SKM-1 (cell line): ENCODE measurements around the gene GATA5.

Experiments
- DNase-seq: peaks from one replicate; lab custom pipeline; 2025; ENCODE audit not compliant: unreplicated experiment; lab: John Stamatoyannopoulos, UW

Gene GATA5

DNA sequence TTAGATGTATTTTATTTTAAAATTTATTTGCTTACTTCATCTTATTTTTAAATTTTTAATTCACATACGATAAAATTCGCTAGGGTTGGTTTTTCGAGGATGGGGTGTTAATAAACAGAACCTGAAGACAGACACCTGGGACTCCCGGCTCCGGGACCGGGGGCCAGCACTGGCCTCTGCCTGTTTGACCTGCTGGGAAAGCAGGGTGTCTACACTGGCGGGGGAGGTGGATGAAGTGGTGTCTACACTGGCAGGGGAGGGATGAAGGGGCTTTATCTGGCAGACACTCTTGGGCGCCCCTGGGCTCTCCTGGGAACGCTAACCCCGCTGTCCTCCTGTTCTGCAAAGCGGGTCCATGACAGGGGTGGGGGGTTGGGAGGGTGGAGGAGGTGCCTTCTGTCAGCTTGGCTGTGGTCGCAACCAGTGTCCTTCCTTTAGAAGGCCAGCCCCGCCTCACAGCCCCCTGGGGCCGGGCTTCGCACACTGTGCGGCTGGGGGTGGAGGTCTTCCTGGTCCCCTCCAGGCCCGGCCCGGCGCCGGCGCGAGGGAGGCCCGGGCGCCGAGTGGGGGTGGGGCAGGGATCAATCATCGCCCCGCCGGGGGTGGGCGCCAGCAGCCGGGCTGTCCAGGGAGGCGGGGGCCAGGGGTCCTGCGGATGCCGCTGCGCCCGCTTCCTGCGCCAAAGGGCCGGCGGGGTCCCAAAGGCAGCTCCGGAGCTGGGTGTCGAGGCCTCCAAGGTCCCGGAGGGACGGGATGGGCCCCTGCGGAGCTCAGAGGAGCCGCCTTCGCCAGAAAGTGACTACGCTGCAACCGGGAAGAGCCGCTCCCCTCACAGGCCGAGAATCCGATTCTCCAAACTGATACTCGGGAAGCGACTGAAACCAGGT is 1.8 kb downstream of the GATA5 start:
- DNase-seq: no peak

DNA sequence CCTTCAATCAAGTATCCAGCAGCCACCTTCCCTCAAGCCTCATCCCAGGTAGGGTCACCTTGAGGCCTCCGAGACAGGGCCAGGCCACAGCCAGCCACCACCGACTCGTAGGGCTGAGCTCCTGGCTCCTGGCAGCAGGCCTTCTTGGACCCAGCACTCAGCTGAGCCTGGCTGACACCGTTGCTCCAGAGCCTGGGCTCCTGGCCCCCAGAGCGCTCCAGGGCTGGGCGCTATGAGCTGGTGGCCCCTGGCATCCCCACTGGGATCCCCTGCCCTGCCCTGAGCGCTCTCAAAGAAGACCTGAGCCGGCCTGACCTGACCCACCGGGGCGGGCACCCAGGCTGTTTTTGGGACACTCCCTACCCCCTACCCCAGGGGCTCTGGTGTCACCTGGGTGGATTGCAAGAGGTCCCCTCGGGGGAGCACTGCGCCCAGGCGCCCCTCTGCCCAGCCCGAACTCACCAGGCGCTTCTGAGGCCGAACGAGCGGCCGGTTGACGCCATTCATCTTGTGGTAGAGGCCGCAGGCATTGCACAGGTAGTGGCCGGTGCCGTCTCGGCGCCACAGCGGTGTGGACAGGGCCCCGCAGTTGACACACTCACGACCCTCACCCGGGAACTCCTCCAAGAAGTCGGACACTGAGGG is 2.7 kb downstream of the GATA5 start:
- no peak for DNase-seq

DNA sequence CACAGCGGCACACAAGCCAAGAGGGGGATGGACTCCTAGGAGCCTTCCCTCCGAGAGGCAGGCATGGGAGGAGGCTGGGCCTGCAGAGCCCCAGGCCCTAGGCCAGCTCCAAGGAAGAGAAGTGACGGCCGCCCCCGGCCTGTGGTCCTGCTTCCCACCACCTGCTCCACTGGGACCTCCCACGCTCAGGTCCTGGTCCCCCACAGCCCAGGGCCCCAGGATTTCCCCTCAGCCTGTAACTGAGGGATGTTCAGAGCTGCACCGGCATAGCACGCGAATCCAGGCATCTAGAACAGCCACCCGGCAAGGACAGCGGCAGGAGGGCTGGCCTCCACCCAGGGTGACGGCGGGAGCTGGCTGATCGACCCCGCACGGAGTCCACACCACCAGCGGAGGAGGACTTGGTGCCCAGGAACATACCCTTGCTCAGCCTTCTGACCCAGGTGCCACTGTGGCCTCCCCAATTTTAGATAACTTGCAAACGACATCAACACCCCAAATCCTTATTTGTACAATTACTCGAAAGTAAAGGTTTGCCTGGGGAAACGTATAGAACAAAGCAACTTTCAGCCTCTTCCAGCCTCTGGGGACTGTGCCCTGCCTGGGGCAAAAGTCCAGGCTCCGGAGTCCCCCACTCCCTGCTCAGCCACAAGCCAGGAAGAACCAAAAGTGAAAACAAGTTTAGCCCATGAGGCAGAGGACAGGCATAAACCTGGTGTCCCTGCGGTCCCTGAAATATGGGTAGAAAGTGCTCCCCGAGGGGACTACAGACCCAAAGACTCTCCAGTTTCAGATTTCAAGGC is 3.5 kb downstream of the GATA5 start:
- no peak for DNase-seq

DNA sequence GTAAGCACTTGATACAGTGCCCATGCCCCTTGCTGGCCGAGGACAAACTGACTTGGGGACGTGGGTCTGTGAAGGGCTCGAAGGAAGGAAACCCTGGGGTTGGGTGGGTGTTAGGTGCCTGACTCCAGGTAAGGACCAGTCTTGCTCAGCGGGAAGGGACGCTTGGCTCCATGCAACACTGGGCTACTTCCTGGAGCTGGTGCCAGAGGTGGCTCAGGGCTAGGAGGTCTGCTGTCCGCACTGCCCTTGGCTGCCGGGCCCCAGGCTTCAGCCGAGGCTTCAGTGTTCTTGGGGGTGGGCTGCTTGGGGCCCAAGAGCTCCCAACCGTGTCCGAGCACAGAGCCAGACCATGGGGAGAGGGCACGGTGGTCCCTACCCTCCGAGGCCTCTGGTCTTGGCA is 5.3 kb downstream of the GATA5 start:
- no peak for DNase-seq

DNA sequence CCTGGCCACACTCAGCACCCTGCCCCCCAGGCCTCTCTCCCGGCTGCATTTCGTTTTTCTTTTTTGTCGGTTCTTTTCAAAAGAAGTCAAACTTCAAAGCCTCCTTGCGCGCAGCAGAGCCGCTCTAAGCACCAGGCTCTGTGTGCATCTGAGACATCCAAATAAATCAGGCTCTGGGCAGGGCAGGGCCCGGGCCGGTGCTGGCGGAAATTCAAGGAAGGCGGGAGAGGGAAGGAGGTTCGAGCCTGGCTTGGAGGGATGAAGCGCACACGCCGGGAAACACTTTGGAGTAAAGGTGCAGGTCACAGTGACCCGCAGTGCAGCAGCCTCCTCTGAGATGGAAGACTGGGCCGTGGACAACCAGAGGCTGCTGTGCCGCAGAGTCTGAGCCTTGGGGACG is 5.8 kb downstream of the GATA5 start:
- no peak for DNase-seq

DNA sequence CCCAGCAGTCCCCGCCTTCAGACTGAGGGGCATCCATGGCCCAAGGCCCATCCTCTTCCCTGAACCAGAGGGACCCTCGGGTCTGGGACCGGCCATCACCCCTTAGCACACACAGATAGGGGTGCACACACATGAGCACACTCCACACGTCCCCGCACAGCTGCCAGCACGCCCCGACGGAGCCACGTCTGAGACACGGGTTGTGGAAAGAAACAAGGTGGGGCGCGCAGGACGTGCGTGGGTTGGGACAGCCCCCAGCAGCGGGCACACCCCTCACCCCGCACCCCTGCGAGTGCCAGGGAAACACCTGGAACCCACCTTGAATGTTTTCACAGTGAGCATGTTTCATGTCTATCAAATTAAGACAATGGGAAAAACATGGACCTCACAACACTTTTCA is 6.4 kb downstream of the GATA5 start:
- DNase-seq: no peak

DNA sequence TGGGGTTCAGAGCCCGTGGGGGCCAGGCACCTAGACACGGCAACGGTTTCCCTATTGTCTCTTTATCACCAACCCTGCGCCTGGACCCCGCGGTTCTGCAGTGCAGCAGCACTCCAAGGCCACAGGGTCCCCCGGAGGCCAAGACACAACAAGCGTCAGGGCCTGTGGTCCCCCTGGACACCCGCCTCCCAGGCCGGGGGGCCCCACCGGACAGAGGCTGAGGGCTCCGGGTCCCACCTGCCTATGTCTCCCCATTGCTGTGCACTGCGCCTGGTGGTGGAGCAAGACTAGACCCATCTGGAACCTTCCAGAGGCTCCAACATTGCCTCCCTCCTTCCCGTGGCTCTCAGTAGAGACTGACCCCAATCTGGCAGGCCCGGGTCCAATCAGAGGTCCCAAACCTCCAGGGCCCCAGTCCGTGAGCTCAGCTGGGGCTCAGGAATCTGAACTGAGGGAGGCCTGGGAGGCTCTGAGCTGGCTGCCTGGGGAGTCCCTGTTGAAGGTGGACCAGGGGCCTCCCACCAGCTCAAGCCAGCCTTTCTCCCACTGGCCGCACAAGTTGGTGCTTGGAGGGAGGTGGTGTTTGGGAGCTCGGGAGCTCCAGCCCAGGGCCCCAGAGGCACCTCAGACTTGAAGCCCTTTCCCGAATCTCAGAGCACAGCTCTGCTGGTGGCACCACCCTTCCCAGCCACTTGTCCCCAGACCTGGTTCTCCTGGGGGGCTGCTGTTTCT is 8.8 kb downstream of the GATA5 start:
- no peak for DNase-seq

DNA sequence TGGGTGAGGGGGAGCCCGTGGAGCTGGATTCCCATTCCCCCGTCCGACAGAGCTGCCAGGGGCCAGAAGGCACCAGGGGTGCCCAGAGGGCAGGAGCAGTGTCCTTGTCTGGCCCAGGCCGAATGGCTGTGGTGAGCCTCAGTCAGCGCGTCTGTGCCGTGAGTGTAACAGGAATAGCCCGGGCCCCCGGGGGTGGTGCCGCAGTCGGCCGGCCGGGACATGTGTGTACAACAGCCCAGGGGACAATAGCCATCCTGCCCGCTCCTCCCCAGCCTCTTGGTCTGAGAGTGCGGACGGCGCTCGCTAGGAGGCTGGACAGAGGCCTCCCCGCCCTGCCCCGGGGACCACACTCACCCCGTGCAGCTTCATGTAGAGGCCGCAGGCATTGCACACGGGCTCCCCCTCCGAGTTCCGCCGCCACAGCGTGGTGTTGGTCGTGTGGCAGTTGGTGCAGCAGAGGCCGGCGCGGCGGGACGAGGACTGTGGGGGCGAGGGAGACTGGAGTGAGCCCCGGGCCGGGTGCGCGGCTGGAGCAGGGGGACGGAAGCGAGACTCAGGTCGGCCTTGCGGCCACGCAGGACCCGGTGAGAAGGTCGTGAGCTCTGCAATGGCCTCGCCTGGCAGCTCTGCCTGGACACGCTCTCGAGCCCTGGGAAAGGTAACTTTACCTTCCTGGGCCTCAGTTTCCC is 9.6 kb downstream of the GATA5 start:
- DNase-seq: no peak

DNA sequence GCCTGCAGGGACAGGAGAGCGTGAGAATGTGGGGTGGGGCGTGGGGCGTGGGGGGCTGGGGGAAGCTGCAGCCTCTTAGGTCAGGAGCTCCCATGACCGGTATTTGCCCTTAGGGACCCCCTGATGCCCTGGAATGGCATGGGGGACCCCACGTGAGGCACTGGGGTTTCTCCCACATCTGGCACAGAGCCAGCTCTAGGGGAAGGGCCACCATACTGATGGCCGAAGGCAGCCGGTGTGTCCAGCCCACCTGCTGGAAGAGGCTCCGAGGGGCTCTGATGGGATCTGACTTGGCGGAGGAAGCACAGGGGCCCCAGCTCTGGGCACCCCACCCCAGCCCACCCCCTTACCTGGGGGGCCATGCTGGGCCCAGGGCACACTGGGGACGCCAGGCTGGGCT is 10.8 kb downstream of the GATA5 start:
- DNase-seq: no peak

DNA sequence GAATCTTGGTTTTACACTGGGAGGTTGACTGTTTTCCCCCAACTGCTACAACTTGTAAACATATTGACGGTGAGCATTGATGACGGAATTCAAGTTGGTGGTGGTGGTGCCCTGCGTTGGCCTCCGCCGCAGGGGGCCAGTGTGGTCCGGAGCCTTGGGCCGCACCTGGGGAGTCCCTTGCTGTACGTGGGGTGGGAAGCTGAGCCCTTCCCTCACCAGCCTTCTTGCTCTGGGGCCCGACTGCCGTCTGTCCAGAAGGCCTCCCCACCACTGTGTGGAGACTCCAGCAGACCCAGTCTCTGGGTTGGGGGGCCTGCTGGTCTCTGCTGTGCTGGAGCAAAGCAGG is 11.4 kb downstream of the GATA5 start:
- DNase-seq: no peak

DNA sequence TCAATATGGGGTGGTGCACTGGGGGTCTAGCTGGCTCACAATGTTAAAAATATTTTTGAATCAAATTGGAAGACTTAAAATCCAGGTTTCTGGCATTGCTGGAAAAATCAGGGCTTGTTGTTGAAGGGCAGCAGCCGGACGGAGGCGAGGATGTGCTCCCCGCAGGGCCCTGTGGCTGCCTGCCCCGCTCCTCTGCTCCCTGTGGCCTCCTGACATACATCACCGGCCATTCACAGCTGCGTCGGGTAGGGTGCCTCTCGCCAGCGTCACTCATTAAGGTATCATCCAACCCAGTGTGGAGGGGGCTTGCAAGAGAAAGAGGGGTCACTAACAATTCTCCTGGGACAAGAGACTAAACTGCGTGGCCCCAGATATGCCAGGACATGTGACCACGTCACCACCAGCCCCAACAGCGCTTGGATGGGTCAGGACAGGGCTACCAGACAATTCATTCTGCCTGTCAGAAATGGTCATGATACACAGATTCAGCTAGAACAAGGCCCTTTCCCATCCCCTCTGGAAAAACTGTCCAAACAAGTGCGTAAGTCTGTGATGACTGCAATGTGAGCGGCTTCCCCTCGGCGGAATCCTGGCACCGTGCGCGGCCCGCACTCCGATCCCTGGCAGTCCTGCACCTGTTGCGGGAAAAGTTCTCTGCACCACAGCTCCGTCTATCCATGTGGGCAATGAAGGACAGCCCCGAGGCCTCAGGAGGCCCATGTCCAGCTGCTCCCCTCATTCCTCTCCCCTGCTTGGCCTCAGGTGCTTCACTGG is 12.0 kb downstream of the GATA5 start:
- no peak for DNase-seq

DNA sequence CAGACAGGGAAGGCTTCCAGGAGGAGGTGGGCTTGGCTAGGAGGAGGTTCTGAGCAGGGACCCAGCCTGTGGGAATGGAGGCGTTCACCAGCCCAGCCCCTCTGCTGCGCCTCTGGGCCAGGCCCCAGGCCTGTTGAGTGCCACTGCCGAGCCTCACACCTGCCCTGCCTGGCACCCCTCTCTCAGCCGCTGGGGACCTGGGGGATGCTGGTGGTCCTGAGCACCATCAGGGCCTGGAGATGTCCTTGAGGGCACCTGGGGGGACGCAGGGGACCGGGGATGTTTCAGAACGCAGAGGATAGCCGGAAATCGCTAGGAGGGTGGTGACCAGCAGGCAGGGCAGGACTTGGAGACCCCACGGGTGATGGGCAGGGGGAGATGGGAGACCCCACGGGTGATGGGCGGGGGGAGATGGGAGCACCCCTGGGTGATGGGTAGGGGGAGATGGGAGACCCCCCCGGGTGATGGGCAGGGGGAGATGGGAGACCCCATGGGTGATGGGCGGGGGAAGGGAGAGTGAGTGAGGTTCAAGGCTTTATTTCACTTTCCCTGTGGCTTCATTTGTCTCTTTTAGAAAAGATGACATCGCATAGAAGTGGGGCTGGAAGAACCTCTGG is 12.7 kb downstream of the GATA5 start:
- no peak for DNase-seq

DNA sequence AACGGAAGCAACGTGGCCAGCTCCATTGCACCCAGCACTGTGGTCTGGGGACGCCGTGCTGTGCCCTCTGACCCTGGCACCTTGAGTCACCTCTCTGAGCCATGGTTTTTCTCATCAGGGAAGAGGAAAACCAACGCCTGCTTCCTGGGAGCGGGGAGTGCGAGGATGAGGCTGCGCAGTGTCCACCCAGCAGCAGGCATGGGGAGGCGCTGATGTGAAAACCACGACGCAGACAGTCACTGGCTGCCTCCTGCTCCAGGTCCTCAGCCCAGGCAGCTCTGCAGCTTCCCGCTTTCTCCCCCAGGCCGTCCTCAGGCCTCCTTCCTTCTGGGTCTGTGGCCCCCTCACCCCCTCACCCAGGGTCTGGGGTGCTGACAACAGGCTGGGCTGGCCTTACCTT is 14.0 kb downstream of the GATA5 start:
- DNase-seq: no peak

DNA sequence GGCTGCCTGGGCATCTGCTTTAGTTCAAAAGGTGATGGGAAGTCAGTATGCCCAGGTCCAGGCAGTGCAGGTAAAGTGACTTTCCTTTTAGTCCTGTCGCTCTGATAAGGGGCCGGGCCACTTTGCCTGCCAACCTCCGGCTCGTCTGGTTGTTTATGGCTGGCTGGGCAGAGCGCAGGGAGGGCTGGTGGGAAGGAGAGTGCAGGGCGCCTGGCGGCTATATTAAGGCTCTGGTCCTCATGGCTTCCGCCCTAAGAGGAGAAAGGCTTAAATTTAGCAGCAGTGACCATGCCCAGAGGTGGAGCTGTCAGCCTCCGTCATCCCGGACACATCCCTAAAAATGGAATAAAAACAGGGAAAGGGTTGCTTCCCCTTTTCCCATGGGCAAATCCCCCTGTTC is 14.6 kb downstream of the GATA5 start:
- DNase-seq: no peak

DNA sequence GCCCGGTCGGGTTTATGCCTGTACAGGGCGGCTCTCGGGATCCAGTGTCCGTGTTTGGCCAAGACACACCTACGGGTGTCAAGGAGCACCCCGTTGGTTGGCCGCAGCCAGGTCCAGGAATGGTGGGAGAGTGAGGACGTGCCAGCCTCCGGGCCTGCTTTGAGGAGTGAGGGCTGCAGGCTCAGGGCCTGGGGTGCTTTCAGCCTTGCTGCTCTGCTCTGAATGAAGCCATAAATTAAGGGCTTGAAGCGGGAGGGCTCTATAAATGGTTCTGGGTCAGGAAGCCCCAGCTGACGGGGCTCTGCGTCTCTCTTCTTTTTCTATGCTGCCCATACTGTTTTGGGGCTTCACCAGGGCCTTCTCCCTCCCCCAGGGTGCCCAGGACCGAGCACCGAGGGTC is 15.1 kb downstream of the GATA5 start:
- DNase-seq: no peak

DNA sequence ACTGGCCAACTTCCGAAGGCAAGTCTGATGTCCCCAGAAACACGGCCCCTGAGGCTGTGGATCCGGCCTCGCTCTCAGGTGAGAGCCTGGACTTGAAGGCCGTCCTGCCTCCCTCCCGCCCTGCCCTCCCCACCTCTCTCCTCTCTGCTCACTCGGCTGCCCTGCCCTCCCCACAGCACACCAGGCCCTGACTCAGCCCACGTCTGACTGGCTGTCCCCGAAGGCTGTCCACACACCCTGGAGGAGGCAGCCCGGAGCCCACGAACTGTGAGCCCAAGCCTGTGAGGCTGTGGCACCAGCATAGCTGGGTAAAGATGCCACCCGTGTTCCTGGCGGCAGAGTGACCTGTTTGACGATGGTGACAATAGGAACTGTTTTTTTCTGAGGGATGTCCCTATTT is 16.3 kb downstream of the GATA5 start:
- DNase-seq: no peak

DNA sequence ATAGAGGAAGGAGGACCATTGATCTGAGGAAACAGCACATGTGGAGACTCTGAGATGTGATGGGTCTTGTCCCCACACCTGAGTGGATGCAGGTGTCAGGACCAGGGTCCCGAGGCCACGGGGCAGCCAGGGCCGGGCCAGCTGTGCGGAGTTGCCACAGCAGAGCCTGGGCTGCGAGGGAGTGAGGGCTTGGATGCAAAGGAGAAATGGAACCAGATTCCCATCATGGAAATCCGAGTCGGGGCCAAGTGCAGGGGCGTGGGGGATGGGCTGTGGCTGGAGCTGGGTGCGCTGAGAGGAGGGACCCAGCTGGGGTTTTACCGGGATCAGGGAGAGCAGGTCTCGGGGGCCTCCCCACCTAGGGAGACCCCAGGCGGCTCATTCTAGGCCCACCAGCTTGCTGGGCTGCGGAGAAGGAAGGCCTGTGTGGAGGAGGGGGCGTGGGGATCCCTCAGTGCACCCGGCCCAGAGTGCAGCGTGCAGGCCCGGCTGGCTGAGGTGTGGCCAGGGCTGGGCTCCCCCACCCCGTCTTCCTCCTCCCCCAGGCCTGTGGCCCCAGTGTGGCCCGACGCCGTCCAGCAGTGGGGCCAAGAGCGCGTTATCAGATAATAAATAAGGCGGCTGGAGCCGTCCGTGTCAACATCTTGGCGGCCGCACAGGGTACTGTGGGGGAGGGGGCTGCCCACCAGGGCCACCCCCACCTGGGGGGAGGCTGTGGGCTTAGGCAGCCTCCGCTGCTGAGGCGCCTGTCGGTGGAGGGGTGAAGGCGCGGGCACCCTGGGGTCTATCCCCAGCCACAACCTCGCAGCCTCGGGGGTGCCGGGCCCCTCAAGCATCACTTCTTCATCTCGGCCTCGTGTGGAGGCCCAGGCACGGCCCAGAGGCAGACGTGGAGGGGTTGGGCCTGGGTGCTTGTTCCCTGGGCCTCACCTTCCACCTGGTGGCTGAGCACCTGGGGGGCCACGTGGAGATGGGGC is 17.2 kb downstream of the GATA5 start:
- no peak for DNase-seq

DNA sequence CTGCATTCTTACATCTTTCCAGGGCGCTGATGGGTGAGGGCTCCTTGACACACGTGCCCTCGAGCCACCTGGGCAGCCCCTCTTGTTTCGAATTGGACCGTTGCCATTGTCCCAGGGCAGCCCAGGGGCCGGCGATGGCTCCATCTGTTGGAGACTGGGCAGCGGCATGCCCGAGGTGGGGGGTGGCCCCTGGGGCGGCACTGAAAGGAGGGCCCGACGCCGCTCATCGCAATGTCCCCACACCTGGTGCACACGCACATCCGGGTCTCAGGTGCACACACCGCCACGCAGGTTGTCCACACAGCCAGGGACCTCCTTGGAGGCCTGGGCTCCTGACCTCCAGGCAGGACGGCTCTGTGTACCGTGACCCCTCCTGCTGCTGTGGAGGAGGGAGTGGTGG is 18.0 kb downstream of the GATA5 start:
- no peak for DNase-seq
